ENCODE measurements around the gene EYA3. TPM values are rescaled to one million over a fixed set of nuclear protein-coding genes. Genes with fewer than 3 reads are reported as not detected.

The EYA3 gene
- total RNA-seq, 1 experiment from 2014 or later, result 26.6 TPM

GRCh38 chr1:28097100-28097472, 8.7 kb upstream of the EYA3 start:
- no peaks in the 10 kb centered on the region for H3K27me3 ChIP-seq (ENCODE audit: control insufficient read depth, insufficient read depth, low read length)
- H3K36me3 ChIP-seq (replicated peaks; ENCODE audit: control insufficient read depth, insufficient read depth, low read length), result no peaks in the 10 kb centered on the region
- DNase-seq, result no peak
- H3K4me3 ChIP-seq (ENCODE audit: insufficient read depth, low read depth, low read length), result no peak overlapping the region

GRCh38 chr1:28096210-28097099, 8.0 kb upstream of the EYA3 start:
- Histone ChIP-seq H3K36me3 (replicated peaks; ENCODE audit: control insufficient read depth, insufficient read depth, low read length) (no peaks in the 10 kb centered on the region), H3K27me3 (ENCODE audit: control insufficient read depth, insufficient read depth, low read length) (no peaks in the 10 kb centered on the region), H3K4me3 (ENCODE audit: insufficient read depth, low read depth, low read length) (no peak overlapping the region)
- no peak for DNase-seq

- no peaks in the 10 kb centered on the region for H3K27me3 ChIP-seq (ENCODE audit: control insufficient read depth, insufficient read depth, low read length)
- no peaks in the 10 kb centered on the region for H3K36me3 ChIP-seq (replicated peaks; ENCODE audit: control insufficient read depth, insufficient read depth, low read length)
- DNase-seq, result peak; percentile 68
- H3K4me3 ChIP-seq (ENCODE audit: insufficient read depth, low read depth, low read length), result no peak overlapping the region
Measured at GRCh38 chr1:28091043-28091781, 2.8 kb upstream of the EYA3 start.

- no peak for DNase-seq
- Histone ChIP-seq H3K27me3 (ENCODE audit: control insufficient read depth, insufficient read depth, low read length) (no peaks in the 10 kb centered on the region), H3K36me3 (replicated peaks; ENCODE audit: control insufficient read depth, insufficient read depth, low read length) (no peaks in the 10 kb centered on the region), H3K4me3 (ENCODE audit: insufficient read depth, low read depth, low read length) (peak overlapping the region; percentile 96)
Measured at GRCh38 chr1:28087614-28088167, 719 bp downstream of the EYA3 start.

- H3K36me3 ChIP-seq (replicated peaks; ENCODE audit: control insufficient read depth, insufficient read depth, low read length), result no peaks in the 10 kb centered on the region
- no peak overlapping the region for H3K4me3 ChIP-seq (ENCODE audit: insufficient read depth, low read depth, low read length)
- no peaks in the 10 kb centered on the region for H3K27me3 ChIP-seq (ENCODE audit: control insufficient read depth, insufficient read depth, low read length)
- DNase-seq, result no peak
Measured at GRCh38 chr1:28086651-28087050, 1.8 kb downstream of the EYA3 start.

- no peak overlapping the region for H3K4me3 ChIP-seq (ENCODE audit: insufficient read depth, low read depth, low read length)
- DNase-seq, result no peak
- no peaks in the 10 kb centered on the region for H3K36me3 ChIP-seq (replicated peaks; ENCODE audit: control insufficient read depth, insufficient read depth, low read length)
- no peaks in the 10 kb centered on the region for H3K27me3 ChIP-seq (ENCODE audit: control insufficient read depth, insufficient read depth, low read length)
Measured at GRCh38 chr1:28085129-28085528, 3.3 kb downstream of the EYA3 start.

GRCh38 chr1:28083876-28084275, 4.5 kb downstream of the EYA3 start:
- no peak for DNase-seq
- Histone ChIP-seq H3K27me3 (ENCODE audit: control insufficient read depth, insufficient read depth, low read length) (no peaks in the 10 kb centered on the region), H3K36me3 (replicated peaks; ENCODE audit: control insufficient read depth, insufficient read depth, low read length) (no peaks in the 10 kb centered on the region), H3K4me3 (ENCODE audit: insufficient read depth, low read depth, low read length) (no peak overlapping the region)

GRCh38 chr1:28078680-28079626, 9.5 kb downstream of the EYA3 start:
- Histone ChIP-seq H3K27me3 (ENCODE audit: control insufficient read depth, insufficient read depth, low read length) (no peaks in the 10 kb centered on the region), H3K4me3 (ENCODE audit: insufficient read depth, low read depth, low read length) (no peak overlapping the region), H3K36me3 (replicated peaks; ENCODE audit: control insufficient read depth, insufficient read depth, low read length) (no peaks in the 10 kb centered on the region)
- no peak for DNase-seq

- no peak overlapping the region for H3K4me3 ChIP-seq (ENCODE audit: insufficient read depth, low read depth, low read length)
- DNase-seq, result no peak
- H3K36me3 ChIP-seq (replicated peaks; ENCODE audit: control insufficient read depth, insufficient read depth, low read length), result no peaks in the 10 kb centered on the region
- no peaks in the 10 kb centered on the region for H3K27me3 ChIP-seq (ENCODE audit: control insufficient read depth, insufficient read depth, low read length)
Measured at GRCh38 chr1:28078262-28078661, 10.1 kb downstream of the EYA3 start.

GRCh38 chr1:28074892-28075511, 13.4 kb downstream of the EYA3 start:
- H3K27me3 ChIP-seq (ENCODE audit: control insufficient read depth, insufficient read depth, low read length), result no peaks in the 10 kb centered on the region
- no peaks in the 10 kb centered on the region for H3K36me3 ChIP-seq (replicated peaks; ENCODE audit: control insufficient read depth, insufficient read depth, low read length)
- no peak for DNase-seq
- no peak overlapping the region for H3K4me3 ChIP-seq (ENCODE audit: insufficient read depth, low read depth, low read length)

- DNase-seq, result no peak
- Histone ChIP-seq H3K27me3 (ENCODE audit: control insufficient read depth, insufficient read depth, low read length) (no peaks in the 10 kb centered on the region), H3K4me3 (ENCODE audit: insufficient read depth, low read depth, low read length) (no peak overlapping the region), H3K36me3 (replicated peaks; ENCODE audit: control insufficient read depth, insufficient read depth, low read length) (no peaks in the 10 kb centered on the region)
Measured at GRCh38 chr1:28073867-28074266, 14.5 kb downstream of the EYA3 start.

- Histone ChIP-seq H3K4me3 (ENCODE audit: insufficient read depth, low read depth, low read length) (no peak overlapping the region), H3K27me3 (ENCODE audit: control insufficient read depth, insufficient read depth, low read length) (no peaks in the 10 kb centered on the region), H3K36me3 (replicated peaks; ENCODE audit: control insufficient read depth, insufficient read depth, low read length) (no peaks in the 10 kb centered on the region)
- no peak for DNase-seq
Measured at GRCh38 chr1:28071813-28072212, 16.6 kb downstream of the EYA3 start.

- H3K4me3 ChIP-seq (ENCODE audit: insufficient read depth, low read depth, low read length), result no peak overlapping the region
- DNase-seq, result no peak
- H3K36me3 ChIP-seq (replicated peaks; ENCODE audit: control insufficient read depth, insufficient read depth, low read length), result no peaks in the 10 kb centered on the region
- no peaks in the 10 kb centered on the region for H3K27me3 ChIP-seq (ENCODE audit: control insufficient read depth, insufficient read depth, low read length)
Measured at GRCh38 chr1:28070725-28071593, 17.5 kb downstream of the EYA3 start.
